NCI-H2196 (cell line): ENCODE data around the gene INSYN2B.
"Not testable (repeated sequence)": the region's sequence is repeated elsewhere in the genome, so short reads cannot be mapped to it uniquely, and the experiment has no call there.

ENCODE experiments used
- DNase-seq: peaks from one replicate; lab custom pipeline; 2025; ENCODE audit not compliant: unreplicated experiment; lab: John Stamatoyannopoulos, UW

INSYN2B gene

DNA sequence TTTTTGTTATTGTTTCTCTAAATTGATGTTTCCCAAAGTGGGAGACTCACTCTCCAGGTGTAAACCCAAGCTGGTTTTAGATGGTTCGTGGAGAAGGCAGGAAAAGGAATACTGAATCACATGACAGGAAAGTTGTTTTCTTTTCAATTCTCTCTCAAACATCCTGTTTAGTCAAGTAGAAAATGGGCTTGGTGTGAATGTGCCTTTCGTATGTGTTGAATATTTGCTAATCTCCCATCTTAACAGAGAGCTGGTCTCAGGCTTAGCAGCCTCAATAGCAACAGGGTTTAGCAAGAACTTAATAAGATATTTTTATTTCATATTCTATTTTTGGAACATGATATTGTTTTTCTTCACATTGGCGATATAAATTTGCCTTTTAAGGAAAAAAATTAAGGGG lies 119.7 kb downstream of the INSYN2B start:
- no peak for DNase-seq

DNA sequence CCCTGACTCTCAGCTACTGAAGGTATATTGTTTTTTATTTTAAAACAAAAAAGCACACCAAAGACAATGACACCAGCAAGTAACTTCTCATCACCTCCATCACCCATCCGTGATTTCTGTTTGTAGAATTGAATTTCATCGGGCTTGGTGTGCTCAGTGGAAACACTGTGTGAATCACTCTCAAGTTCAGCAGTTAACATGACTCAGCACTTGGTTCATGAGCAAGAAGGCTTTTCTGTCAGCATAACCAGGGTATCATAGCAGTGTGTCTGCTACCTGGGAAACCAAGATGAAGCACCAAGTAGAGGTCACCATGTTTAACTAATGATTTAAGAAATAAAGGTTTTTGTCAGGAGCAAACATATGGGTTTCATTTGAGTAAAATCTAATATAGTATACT lies 123.7 kb downstream of the INSYN2B start:
- DNase-seq = no peak

DNA sequence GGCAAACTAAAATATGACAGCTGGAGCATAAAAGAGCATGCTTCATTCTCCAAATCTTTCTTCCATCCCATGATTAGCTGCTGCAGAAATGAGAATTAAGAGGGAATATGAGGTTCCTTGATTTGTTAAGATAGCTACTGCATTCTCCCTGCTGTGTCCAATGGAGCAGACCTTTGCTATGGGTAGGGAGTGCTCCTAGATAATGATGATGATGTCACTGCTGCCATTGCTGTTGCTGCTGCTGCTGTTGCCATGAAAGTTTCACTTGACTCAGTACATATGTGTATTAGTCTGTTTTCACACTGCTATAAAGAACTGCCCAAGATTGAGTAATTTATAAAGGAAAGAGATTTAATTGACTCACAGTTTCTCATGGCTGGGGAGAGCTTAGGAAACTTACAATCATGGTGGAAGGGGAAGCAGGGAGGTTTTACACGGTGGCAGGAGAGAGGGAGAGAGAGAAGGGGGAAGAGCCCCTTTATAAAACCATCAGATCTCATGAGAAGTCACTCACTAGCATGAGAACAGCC lies 128.9 kb downstream of the INSYN2B start:
- DNase-seq = no peak

DNA sequence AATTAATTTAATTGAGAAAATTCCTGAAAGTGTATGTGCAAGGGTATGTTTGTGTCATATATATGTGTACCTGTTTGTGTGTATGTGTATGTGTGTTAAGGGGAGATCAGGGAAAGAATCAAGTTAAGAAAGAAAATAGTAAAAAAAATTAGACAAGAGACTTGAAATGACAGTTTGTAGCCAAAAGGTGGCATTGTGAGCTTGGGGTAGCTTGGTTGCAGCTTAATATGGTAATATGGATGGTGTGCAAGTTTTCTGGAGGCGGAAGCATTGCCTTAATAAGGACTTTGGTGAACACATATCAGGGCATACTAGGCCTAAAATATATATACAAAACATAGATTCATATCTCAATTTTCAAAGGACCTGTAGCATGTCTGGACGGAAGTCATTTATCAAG lies 129.9 kb downstream of the INSYN2B start:
- DNase-seq = no peak

DNA sequence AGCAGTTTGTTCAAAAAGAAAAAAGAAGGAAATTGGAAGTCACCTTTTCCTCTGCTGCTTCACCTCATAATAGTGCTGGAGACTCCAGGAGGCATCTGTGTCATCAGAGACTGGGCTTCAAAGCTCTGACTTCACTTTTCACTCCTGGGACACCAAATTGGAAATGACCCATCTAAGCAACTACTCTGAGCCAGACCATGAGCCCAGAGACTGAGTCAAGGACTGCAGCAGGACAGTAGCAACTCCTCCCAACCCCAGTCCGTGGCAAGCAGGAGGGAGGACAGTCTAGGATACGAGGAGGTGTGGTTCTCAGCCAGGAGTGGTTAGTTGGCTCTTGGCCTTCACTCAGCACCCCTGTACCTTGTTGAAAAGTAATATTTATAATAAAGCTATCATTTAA lies 131.5 kb downstream of the INSYN2B start:
- no peak for DNase-seq

DNA sequence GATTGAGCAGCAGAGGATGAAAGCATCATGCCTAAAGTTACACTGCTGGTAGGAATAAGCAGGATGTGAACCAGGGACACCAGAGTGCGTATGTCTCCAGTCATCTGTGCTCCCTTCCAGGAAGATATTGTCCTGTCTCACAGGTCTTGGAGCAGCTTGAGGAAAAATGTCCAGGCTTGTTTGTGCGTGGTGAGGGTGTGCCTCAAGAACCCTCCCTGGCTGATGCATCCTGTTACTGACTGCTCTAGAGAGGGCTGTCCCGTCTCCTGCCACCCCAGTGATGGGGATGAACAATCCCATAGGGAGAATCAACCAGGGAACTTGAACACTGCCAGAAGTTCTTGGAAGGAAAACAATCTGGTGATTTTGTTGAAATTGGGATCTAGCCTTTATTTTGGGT lies 132.0 kb downstream of the INSYN2B start:
- DNase-seq = no peak

DNA sequence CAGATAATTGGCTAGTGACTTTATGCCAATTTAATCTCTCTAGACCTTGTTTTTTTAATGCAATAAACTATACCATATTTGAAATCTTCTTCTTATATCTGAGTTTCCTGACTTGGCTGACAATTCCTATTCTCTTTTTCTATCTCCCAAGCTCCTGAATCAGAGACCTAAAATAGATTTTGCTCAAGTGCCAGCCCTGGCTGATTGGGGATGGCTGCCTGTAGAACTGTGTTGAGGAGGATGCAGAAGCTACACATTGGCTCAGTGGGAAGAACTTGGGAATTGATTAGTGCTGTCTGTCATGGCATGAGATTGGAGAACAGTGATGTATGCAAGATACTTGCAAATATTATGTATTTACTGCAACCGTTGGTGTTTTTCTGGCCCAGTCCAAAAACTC lies 132.8 kb downstream of the INSYN2B start:
- no peak for DNase-seq

DNA sequence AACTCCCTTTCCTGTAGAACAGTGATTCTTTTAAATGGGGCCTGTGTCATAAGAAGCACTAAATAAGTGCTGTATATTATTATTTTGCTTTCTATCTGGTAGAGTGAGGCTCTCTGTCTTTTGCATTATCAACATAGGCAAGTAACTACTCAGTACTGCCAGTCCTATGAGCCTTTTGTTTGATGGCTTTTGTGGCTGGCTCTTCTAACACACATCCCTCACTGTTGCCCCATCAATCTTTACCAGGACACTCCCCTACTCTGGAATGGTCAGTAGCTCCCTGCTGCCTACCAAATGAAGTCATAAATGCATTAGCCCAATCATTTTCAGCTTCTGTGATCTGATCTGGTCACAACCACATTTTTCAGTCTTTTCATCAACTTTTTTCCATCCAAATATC lies 137.6 kb downstream of the INSYN2B start:
- no peak for DNase-seq

DNA sequence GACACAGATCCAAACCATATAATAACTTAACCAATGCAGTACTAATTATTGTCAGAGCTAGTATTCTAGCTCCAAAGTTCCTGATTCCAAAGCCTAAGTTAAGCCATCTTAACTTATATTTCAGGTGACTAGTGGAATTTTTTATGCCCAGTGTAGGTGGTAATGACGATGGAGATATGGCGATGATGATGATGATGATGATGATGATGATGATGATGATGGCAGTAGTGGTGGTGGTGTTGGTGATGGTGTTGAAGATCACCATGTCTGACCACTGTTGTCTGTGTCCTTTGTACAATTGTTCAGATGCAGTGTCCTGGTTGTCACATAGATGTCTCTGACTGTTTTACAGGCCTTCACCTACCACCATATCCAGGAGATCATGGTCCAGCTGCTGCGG lies 139.9 kb downstream of the INSYN2B start:
- DNase-seq = no peak

DNA sequence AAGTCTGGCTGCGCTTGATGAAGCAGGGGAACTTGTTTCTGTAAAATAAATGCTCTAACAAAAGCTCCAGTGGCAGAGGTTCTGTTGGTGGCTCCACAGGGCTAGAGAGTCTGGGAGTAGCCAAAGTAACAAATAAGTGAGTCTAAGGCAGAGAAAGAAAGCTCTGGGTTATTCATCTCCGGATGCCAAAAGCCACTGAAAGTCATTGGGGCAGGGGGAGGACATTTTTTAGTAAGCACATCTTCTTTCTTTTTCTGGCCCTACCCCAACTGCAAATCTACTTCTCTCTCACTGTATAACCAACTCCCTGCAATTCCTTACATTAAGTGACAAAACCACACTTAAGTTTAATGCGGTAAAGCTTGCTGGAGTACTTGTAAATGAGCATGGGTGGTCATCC lies 141.6 kb downstream of the INSYN2B start:
- DNase-seq = no peak

DNA sequence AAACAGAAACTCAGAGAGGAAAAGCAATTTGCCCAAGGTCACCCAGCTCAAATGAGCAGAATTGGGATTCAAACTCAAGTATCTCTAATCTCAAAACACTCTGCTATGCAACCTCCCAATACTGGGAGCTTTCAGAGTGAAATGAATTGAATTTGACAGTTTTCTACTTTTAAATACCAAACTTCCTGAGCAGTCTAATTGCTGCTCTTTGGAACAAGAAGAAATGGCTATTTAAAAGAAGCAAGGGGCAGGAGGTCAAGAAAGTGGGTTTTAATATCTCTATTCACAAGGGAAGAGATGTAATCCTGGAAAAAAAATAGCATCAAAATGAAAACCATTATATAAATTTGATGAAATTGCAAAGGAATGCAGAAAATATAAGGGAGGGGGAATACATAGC lies 142.6 kb downstream of the INSYN2B start:
- DNase-seq = no peak

DNA sequence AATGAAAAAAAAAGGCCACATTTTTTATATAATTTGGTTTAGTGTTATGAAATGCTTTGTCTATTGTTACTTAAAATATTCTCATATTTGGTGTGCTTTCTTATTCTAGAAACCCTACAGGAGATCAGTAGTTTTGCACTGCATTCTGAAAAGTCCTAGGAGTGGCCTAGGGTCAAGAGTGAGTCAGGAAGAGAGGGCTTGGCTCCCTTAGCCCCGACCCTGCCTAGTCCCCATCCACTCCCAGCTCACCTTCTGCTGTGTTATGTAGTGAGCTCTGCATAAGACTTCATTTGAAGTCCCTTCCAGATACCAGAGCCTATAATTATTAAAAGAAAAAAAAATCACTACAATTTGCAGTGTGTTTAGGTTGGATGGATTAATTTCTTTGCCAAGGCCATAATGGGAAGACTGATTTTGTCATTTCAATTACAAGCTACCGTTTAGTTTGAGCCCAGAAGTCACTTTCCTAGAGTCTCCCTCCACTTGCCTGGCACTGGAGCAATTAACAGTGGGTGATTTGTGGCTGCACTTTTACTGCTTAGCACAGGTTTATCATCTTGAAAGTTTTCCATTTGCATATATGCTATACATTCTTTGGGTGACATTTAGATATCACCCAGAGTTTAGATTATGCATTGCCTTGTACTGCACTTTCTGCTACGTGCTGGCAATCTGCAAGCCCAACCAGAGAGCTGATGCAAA lies 143.3 kb downstream of the INSYN2B start:
- no peak for DNase-seq

DNA sequence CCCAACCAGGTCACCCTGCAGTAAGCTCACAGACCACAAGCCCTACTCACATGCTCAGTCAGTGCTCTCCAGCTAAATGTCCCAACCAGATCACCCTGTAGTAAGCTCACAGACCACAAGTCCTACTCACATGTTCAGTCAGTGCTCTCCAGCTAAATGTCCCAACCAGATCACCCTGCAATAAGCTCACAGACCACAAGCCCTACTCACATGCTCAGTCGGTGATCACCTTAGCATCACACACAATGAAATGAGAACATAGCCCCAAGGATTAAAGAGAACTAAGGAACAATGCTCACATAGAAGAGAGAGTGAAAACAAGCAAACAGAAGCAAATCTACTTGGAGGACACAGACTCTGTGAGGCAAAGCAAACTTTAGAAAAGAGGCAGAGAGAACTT lies 145.8 kb downstream of the INSYN2B start:
- DNase-seq = not testable (repeated sequence)

DNA sequence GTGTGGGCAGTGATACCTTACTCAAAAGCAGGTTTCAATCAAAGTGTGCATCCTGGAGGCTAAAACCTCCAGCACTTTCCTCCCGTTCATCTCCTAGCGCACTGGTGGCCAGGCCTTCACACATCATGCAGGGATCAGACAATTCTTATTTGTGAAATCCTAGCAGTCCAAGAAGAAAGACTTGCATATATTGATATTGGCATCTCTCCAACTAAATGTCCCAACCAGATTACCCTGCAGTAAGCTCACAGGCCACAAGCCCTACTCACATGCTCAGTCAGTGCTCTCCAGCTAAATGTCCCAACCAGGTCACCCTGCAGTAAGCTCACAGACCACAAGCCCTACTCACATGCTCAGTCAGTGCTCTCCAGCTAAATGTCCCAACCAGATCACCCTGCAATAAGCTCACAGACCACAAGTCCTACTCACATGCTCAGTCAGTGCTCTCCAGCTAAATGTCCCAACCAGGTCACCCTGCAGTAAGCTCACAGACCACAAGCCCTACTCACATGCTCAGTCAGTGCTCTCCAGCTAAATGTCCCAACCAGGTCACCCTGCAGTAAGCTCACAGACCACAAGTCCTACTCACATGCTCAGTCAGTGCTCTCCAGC lies 146.5 kb downstream of the INSYN2B start:
- not testable (repeated sequence) for DNase-seq

DNA sequence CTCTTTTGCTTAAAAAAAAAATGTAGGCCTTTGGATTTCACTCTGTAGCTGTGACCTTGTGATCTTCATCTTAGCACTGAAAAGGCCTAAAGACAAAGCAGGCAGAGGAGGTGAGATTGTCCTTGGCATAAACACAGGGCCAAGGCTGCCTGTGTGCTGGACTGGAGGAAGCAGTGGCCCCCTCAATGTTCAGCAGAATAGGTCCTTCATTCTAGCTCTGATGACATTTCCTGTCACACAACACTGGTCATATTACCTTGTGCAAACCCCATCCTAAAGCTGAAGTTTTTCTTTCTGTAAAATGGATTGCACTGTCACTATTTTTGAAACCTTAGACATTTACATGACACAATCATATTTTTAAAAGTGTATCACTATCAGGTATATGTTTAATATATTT lies 147.4 kb downstream of the INSYN2B start:
- no peak for DNase-seq

DNA sequence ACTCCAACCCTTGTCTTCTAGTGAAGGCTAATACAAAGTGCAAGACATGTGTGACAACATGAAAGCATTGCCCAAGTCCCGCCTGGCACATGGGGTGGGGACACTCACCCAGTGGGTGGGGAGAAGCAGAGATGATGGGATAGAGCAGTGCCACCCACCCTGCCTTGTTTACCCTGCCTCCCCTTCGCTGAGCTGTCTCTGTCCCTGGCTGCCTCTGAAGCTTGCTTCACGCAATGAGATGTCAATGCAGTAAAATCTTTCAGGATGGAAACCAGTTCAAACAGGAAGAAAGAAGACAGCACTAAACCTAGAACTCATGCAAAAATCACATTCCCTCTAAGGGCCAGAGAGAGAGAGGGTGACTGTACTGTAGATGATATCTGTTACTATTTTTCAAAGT lies 148.0 kb downstream of the INSYN2B start:
- no peak for DNase-seq

DNA sequence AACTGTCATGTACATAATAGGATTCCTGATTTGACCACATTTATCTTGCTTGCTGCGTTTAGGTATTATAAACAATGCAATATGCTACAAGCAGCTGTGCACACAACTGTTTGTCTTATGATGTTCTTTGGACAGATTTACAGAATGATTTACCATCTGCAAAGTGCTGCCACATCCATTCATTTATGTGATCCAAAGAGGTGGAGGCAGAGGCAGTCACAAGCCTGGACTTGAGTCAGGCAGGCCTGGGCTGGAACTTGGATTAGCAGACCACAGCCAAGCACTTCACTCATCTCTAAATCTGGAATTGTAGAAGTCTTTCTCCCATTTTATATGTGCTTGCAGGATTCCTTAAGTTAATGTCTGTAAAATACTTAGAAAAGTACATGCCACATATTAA lies 149.0 kb downstream of the INSYN2B start:
- no peak for DNase-seq

DNA sequence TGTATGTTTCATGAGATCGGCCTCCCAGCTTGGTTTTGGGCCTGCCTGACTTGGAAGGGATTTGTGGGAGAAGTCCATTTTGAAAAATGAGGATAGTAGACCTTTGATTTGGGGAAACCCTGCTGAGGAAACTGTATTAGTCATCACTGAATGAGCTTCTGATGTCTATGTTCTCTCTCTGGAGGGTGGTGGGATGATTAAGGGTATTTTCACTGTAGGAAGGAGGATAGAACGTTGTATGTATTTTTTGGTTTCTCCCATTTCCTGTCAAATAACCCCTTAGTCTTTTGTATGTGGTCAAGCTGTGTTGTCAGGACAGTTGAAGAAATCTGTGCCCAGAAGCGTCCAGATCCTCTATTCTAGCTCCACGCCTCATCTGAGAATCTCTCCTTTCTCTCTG lies 151.9 kb downstream of the INSYN2B start:
- no peak for DNase-seq

DNA sequence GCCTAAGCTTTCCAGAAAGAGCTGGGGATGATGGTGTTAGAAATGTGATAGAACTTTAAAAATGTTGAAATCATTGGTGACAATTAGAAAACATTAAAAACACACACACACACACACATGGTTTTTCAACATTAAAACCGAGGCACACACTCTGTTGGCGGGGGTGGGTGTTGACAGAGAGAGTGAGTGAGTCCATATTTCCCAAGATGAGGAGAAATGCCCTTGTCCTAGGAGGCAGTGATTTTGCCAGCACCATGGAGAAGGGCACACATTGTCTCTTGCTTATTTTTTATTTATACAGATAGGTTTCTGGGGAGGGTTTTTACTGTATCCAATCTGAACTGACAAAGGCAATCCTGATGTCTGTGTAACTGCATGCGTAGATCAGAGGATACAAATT lies 152.5 kb downstream of the INSYN2B start:
- DNase-seq = no peak

DNA sequence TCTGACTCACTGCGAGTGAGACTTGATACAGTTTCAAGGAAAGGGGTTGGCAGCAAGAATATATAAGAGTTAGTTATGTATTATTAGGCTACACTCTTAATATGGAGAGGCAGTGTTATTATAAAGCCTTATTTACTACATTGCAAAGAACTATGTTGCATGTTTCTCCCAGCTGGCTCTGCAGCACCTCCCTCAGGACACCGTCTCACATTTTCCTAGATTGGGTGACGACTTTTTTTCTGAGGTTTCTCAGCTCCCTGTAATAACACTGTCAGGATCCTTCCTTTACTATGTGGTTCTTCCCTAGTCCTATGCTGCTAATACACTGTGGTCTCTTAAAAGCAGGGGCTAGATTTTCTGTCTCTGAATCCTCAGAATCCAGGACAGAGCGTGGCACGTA lies 153.7 kb downstream of the INSYN2B start:
- DNase-seq = no peak

DNA sequence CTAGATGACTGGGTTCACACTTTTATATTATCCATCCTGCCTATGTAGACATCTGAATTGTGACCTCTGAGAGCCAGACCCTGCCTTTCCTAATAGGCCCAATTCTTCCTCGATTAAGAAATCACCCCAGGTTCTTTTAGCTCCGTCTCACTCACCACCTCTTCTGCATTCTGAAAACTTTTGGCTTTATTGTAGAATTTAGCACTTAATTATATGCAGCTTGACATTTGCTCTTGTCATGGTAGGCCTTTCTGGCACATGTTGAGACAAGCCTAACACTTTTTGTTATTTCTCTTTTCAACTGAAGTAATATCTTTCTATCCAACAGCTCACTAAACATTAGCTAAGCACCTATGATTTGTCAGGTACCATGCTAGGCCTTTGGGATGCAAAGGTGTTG lies 163.3 kb downstream of the INSYN2B start:
- DNase-seq = no peak

DNA sequence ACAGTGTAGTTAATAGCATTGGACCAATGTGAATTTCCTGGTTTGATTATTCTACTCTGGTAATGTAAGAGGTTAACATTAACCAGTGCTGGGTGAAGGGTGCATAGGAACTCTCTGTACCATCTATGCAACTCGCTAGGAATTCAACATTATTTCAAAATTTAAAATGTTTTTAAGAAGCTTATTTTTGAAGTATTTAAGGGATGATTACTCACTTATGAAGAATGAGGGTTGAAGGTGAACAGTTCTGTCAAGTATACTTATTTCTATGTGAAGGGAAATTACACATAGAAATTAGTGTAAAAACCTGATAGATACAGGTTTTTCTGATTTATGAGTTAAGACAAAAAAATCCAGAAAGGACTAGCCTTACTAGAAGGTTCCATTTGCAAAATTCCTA lies 165.8 kb downstream of the INSYN2B start:
- DNase-seq = no peak
